IPS-18c (cell line): ENCODE results near the gene CUBN.

Source experiments
- H3K4me3 ChIP-seq: 2 replicates; pipeline ENCODE4 v1.7.0; 2013; ENCODE audit warnings: low read depth, mild to moderate bottlenecking, low read length, moderate library complexity; ENCODE audit not compliant: insufficient read depth
- H3K9me3 ChIP-seq: one replicate; pipeline ENCODE4 v1.6.1; 2013; ENCODE audit warnings: mild to moderate bottlenecking, low read length, moderate library complexity; ENCODE audit not compliant: control insufficient read depth, insufficient read depth

CUBN gene

GRCh38 chr10:16996530-16996964 is 133.1 kb downstream of the CUBN start:
- Histone ChIP-seq H3K9me3 (no peaks in the 10 kb centered on the region), H3K4me3 (no peak overlapping the region)

DNA sequence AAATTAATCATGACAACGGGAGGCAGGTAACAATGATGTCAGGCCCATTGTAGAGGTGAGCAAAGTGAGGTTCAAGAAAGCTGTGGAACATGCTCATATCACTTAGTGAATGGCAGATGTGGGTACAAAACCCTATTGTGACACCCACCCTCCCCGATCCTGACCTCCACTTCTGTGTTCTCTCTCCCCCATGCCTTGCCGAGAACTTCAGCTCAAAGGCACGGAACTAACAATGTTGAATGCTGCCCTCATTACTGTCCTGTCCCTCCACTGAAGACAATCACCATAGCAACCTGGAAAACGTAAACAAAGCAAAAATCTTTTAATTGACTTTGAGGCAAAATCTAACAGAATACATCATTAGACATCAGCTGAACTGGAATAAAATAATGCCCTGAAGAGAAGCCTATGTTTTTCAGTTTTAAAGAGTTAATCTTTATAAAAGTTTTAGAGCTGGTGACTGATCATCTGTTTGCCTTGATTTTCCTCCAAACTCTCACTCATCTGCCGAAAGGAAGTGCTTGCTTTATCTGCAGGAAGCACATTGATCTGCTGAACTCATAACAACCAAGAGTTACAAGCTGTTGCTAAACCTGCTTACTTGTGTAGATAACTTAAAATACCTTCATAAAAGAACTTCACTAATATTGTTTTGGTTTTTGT is 133.6 kb downstream of the CUBN start:
- H3K4me3 ChIP-seq = no peak overlapping the region
- H3K9me3 ChIP-seq = no peaks in the 10 kb centered on the region

DNA sequence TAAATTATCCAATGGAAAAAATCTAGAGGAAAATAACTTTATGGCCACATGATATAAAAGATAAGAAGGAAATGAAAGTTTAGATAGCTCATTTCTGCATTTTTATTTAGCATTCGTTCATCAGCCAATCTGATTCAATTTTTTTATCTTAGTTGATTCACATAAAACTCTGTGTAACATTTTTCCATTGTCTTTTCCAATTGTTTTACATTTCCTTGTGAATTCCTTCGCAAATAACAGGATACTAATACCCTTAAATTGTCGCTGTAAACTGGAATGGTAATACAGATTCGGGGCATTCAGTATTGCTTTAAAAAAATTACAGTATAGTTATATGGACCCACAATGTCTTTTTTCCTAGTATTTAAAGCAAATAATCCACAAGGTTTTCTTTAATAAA is 136.4 kb downstream of the CUBN start:
- Histone ChIP-seq H3K9me3 (no peaks in the 10 kb centered on the region), H3K4me3 (no peak overlapping the region)

DNA sequence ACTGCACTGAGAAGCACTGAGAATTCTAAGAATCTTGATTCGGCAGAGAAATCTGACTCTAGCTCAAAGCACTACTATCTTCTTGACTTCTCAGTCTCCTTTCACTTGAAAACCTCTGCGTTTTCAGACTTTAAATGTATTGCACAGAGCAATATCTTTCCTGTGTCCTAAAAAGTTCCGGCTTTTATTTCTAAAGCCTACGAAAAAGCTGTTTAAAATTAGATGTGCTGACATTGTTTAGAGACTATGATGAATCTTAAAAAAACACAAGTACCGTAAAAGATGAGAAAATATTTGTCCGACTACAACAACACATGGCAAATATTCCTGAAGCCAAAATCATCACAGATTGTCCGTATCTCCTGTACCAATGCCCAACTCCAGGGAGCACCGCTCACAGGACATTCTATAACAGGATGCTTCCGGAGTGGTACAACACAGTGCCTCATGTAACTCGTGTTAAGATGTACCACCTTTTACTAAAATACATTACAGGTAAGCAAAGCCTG is 136.9 kb downstream of the CUBN start:
- Histone ChIP-seq H3K4me3 (no peak overlapping the region), H3K9me3 (no peaks in the 10 kb centered on the region)

DNA sequence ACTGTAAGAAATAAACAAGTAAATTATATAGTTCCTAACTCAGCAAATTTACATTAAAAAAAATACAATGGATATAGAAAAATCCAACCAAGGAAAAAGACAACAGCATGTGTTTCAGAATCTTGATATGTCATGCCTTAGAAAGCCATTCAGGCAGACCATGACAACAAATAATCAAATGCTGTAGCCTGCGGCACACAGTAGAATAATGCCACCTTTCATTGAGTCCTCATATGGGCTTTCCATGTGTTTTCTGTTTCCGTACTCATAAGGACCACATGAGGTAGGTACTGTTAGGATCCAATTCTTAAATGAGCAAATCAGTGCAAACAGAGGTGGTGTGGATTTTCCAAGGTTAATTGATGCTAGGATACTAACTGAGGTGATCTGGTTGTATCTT is 138.6 kb downstream of the CUBN start:
- Histone ChIP-seq H3K4me3 (no peak overlapping the region), H3K9me3 (no peaks in the 10 kb centered on the region)

- no peak overlapping the region for H3K4me3 ChIP-seq
Measured at GRCh38 chr10:16989826-16990293, 139.8 kb downstream of the CUBN start.

DNA sequence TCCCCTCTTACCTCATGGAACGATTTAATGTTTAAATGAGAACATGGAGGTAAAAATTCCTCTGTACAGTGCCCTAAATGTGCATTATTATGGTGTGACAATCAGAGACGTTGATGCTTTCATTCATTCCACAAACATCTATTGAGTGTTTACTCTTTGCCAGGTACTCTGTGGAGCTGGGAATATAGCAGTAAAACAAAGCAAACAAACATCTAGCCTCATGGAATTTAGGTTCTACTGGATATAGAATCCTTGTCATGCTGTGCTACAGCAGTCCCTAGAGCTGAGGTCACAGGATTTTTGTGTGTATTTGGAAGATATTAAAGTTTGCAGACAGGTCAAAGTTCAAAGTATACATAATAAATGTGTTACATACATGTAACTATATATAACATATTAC is 140.7 kb downstream of the CUBN start:
- no peaks in the 10 kb centered on the region for H3K9me3 ChIP-seq
- H3K4me3 ChIP-seq = no peak overlapping the region

More at GRCh38 chr10:16989826-16990293, 139.8 kb downstream of the CUBN start:
- H3K9me3 ChIP-seq = no peaks in the 10 kb centered on the region

GRCh38 chr10:16987976-16988610 is 141.5 kb downstream of the CUBN start:
- no peaks in the 10 kb centered on the region for H3K9me3 ChIP-seq
- H3K4me3 ChIP-seq = no peak overlapping the region

DNA sequence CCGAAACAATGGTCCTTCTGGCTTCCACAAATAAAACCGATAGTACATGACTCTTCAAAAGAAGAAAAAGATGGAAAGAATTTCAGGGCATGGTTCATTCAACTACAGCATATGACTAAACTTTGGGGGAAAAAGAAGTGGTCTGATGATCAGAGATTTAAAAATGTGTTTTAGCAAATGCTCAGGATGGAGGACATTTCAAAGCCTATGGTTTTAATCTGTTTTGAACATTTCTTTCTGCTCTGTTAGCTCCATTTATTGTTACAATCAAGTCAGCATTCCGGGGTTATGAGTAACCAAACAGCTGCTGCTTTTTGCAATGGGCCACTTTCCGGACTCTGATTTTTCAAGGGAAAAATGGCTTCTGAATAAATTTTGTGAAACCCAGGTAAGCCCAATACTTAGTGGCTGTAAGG is 142.4 kb downstream of the CUBN start:
- H3K9me3 ChIP-seq = no peaks in the 10 kb centered on the region
- no peak overlapping the region for H3K4me3 ChIP-seq

- Histone ChIP-seq H3K4me3 (no peak overlapping the region), H3K9me3 (no peaks in the 10 kb centered on the region)
Measured at GRCh38 chr10:16986406-16987205, 143.0 kb downstream of the CUBN start.

- no peak overlapping the region for H3K4me3 ChIP-seq
- H3K9me3 ChIP-seq = no peaks in the 10 kb centered on the region
Measured at GRCh38 chr10:16986082-16986405, 143.6 kb downstream of the CUBN start.

DNA sequence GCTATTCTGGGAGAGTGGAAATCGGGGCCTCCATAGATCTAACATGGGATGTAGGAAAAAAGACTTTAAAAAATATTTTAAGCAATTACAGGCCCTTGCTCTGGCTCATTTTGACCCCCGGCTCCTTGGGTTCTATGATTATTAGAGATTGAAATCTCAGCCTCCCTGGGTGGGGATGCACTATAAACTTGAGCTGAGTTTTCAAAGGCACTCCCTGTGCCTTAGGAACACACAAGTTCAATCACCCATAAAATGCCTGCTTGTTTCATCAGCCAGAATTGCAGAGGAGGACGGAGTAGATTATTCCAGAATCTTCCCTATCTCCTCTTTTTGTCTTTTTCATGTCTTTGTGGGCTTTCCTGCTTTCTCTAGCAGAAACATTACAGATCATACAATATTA is 145.4 kb downstream of the CUBN start:
- no peak overlapping the region for H3K4me3 ChIP-seq
- no peaks in the 10 kb centered on the region for H3K9me3 ChIP-seq

DNA sequence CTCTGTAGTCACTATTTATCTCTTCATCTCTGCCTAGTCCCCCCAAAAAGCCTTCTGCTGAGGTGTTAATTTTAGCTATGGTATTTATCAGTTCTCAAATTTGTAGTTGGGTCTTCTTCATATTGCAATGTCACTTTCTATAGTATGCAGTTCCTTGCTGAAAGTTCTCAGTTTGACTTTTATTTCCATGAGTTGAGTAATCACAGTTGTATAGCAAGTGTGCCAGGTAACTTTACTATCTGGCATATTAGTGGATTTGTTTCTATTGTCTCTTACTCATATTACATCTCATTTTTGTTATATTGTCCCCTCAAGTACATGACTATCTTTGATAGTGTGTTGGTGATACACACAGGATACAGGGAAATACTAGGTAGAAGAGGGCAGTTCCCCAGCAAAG is 152.8 kb downstream of the CUBN start:
- no peaks in the 10 kb centered on the region for H3K9me3 ChIP-seq
- no peak overlapping the region for H3K4me3 ChIP-seq

GRCh38 chr10:16975188-16975587 is 154.4 kb downstream of the CUBN start:
- no peak overlapping the region for H3K4me3 ChIP-seq
- H3K9me3 ChIP-seq = no peaks in the 10 kb centered on the region

DNA sequence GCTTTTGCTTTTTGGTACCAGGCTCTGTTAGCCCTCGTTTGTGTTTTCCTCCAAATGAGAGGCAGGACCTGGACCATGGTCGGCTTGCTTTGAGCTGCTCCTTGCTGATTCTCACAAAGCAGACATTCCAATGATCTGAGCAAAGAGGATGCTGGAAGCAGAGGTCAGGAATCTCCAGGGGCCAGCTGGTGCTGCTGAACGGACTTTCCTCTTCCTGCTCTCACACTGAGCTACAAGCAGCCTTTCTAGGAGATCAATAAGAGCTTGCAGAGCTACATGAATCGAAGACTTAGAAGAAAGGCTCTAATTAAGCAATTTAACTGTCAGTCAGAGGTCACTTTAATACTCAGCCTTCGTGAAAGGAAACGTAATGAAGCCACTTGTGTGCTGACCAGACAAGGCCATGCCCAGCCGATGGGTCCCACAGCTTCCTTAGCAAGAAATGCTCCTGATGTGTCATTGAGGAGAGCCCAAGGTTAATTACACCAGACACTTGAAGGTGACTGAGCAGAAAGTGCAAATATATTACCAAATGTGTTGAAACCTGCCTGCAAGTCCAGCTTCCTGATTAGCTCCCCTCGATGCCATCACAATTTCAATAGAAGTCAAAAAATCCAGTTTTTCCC is 161.1 kb downstream of the CUBN start:
- no peak overlapping the region for H3K4me3 ChIP-seq

GRCh38 chr10:16967866-16968415 is 161.7 kb downstream of the CUBN start:
- no peak overlapping the region for H3K4me3 ChIP-seq
- no peaks in the 10 kb centered on the region for H3K9me3 ChIP-seq

More for the DNA sequence above, 161.1 kb downstream of the CUBN start:
- H3K9me3 ChIP-seq = no peaks in the 10 kb centered on the region
